HG02571 (cell line): Measurements from ENCODE around the gene TBC1D2B.
"Not testable (repeated sequence)": the region's sequence is repeated elsewhere in the genome, so short reads cannot be mapped to it uniquely, and the experiment has no call there.

Experiments
- ATAC-seq: cut with Tn5 transposase; IDR thresholded peaks from one replicate; pipeline ENCODE4 v1.9.1; 2021; ENCODE audit warnings: mild to moderate bottlenecking, moderate library complexity; ENCODE audit not compliant: unreplicated experiment

Gene TBC1D2B

DNA sequence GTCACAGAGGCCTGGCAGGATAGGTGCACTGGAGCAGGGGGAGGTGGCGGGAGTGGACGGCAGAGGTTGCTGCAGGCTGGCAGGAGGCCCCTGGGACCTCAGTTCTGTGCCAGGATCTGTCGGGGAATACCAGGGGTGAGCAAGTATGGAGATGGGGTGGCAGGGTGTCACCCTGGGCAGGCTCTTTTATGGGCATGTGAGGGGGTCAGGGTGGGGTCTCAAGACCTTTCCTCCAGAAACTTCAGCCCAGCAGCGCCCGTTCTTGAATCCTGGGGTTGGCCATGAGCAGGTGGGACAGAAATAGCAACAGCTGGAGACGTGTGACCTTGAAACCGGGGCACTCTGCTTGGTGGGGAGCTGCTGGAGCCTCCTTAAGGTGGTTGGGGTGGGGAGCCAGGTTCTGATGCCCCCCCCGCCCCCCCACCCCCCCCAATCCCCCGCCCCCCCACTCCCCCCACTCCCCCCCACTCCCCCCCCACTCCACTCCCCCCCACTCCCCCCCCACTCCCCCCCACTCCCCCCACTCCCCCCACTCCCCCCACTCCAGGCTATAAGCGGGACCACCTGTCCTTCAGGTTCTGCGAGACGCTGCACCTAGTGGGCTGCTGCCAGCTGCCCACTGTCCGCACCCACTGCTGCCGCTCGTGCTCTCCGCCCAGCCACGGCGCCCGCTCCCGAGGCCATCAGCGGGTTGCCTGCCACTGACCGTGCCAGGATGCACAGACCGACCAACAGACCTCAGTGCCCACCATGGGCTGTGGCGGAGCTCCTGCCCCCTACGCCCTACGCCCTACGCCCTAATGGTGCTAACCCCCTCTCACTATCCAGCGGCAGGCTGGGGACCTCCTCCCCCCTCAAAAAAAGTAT lies 84.9 kb downstream of the TBC1D2B start:
- no peak for ATAC-seq

DNA sequence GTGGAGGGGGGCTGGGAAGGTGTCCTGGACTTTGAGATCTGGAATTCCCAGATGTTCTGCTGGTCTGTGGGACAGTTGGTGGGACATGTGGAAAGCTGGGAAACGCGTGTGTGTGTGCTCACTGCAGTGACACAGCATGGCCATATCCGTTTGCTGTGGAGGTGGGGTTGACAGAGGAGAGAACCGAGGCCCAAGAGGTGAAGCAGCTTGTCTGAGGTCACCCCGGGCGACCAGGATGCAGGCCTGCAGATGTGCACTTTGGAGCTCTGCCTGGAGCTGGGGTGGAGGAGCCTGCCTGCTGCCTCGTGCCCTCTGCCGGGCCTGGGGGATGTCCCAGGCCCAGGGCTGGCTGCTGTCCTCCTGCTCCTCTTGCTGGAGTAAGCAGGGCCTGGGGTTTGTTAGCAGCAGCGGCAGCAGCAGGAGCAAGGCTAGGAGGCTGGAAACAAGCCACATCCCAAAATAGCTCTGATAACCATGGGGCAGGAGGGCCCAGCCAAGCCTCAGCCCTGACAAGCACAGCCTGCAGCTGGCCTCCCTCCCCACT lies 85.8 kb downstream of the TBC1D2B start:
- not testable (repeated sequence) for ATAC-seq

GRCh38 chr15:77991029-77991406 lies 86.5 kb downstream of the TBC1D2B start:
- ATAC-seq = no peak

DNA sequence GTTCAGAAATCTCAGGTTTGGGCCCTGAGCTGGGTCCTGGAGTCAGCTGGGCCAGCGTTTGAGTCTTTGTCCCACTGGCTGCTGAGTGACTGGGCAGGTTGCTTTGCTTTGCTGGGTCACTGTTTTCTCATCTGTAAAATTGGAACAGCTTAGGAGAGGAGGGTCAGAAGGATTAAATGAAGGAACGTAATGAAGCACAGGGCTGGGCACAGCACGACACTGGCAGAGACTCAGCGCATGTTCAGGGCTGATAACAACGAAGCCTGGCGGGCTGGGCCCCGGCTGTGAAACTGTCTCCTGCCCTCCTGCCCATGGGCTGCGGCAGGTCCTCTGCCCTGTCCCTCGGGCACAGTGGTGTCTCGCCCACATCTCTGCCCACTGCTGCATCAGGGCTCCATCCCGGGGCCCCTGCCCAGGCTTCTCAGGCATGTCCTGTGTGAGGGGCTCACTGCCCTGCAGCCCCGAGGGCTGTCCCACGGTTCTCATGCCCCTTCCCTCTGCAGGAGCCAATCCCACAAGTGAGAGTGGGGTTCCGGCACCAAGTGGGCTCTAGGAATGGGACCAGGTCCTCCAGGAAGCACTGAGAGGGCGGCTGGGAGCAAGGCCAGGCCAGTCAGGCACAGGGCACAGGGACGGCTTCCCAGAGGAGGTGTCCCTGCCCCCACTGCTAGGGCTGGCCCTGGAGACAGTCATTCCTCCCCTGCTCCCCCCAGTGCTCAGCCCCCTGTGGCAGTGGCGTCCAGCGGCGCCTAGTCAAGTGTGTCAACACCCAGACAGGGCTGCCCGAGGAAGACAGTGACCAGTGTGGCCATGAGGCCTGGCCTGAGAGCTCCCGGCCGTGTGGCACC lies 88.0 kb downstream of the TBC1D2B start:
- no peak for ATAC-seq

- ATAC-seq = no peak
Observed at GRCh38 chr15:77988347-77989295, 88.9 kb downstream of the TBC1D2B start.

DNA sequence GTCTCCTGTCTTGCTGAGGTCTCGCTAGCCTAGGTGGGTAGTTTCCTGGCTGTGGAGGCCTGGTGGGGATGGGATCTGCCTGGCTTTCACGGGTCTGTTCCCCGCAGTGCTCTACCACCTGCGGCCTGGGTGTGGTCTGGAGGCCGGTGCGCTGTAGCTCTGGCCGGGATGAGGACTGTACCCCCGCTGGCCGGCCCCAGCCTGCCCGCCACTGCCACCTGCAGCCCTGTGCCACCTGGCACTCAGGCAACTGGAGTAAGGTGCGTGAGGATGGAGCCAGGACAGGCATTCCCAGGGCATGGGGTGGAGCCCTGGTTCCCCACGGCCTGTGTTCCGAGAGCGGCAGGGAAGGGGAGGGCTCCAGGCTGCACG lies 89.8 kb downstream of the TBC1D2B start:
- not testable (repeated sequence) for ATAC-seq

DNA sequence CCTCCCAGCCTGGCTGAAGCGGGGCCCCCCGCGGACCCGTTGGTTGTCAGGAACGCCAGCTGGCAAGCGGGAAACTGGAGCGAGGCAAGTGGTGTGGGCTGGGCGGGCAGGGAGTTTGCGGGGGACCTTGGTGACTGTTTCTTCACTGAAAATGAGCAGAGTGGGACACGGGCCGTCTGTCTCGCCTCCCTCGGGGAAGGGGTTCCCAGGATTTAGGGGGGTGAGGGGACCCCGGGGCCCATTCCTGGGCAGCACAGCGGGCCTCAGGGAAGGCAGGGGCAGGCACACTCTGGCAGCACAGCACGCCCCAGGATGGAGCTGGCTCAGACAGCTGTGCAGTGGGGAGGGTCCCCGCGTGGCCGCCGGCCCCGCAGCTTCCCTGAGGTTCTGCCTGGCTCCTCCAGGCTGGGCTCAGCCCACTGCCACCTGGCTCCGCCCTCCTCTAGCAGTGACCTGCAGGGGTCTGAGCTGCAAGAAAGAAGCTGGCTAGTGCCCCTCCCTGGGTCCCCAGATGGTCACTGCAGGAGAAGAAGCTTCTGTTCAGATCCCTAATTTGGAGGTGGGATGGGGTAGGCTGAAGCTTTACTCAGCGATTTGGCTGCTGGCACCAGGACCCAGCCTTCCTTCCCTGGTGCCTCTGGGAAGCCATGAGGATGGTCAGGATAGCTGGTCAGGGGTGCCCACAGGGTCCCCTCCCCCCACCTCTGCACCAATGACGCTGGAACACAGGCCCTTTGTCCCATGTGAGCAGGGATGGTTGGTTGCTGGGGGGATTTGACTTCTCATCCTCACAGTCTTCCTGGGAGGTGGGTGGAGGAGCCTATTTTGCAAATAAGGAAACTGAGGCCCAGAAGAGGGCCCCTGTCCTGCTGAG lies 90.4 kb downstream of the TBC1D2B start:
- no peak for ATAC-seq

DNA sequence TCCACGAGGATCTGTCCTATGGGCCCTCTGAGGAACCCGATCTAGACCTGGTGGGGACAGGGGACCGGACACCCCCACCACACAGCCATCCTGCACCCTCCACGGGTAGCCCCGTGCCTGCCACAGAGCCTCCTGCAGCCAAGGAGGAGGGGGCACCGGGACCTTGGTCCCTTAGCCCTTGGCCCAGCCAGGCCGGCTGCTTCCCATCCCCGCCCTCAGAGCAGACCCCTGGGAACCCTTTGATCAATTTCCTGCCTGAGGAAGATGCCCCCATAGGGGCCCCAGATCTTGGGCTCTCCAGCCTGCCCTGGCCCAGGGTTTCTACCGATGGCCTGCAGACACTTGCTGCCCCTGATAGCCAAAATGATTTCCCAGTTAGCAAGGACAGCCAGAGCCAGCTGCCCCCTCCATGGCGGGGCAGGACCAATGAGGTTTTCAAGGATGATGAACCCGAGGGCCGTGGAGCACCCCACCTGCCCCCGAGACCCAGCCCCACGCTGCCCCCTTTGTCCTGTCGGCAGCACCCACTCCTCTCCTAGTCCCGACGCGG lies 91.5 kb downstream of the TBC1D2B start:
- ATAC-seq = no peak

DNA sequence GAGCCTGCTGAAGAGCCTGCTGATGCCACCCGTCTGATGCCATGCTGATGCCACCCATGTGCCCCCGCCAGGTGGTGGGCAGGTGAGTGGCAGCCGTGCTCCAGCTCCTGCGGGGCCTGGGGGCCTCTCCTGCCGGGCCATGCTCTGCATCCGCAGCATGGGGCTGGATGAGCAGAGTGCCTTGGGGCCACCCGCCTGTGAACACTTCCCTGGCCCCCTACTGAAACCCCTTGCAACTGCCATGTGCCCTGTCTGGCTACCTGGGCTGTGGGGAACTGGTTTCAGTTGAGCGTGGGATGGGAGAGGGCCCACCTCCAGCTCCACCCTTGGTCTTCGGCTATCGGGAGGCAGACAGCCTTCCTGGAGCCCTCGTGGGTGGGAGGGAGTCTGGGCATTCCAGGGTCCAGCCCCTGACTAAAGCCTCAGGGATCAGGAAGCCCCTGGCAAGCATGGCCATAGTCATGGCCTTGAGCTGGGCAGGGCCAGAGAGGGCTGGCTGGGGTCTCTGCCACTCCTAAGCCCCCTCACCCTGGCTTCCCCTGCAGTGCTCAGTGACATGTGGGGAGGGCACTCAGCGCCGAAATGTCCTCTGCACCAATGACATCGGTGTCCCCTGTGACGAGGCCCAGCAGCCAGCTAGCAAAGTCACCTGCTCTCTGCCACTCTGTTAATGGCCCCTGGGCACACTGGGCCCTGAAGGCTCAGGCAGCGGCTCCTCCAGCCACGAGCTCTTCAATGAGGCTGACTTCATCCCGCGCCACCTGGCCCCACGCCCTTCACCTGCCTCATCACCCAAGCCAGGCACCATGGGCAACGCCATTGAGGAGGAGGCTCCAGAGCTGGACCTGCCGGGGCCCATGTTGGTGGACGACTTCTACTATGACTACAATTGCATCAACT lies 92.2 kb downstream of the TBC1D2B start:
- no peak for ATAC-seq

GRCh38 chr15:77984446-77984861 lies 93.1 kb downstream of the TBC1D2B start:
- no peak for ATAC-seq

DNA sequence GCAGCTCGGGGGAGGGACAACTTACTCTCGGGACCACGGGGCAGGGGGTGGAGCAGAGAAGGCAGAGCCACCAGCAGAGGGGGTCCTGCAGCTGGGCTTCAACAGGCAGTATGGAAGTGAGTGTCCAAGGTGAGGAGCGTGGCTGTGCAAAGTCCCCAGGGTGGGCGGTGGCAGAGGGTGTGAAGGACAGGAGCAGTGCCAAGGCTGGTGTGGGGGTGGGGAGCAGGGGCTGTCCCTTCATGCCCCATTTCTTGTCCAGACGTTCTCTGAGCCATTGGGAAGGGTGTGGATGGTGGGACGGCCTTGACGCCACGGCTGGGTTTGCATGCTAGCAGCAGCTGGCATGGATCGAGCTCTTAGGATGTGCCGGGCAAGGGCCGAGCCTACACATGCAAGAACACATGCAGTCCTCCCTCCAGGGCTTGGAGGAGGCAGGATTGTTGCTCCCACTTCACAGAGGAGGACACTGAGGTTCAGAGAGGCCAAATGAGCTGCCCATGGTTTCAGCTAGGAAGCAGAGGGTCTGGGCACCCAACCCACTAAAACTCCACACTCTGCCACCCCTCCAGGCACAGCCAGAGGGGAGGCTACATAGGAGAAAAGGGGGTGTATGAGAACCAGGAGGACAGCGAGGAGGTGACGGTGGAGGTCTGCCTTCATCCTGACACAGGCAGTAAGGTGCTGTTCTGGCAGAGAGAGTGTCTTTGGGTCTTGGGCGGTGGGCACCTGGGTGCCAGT lies 93.6 kb downstream of the TBC1D2B start:
- ATAC-seq = no peak

DNA sequence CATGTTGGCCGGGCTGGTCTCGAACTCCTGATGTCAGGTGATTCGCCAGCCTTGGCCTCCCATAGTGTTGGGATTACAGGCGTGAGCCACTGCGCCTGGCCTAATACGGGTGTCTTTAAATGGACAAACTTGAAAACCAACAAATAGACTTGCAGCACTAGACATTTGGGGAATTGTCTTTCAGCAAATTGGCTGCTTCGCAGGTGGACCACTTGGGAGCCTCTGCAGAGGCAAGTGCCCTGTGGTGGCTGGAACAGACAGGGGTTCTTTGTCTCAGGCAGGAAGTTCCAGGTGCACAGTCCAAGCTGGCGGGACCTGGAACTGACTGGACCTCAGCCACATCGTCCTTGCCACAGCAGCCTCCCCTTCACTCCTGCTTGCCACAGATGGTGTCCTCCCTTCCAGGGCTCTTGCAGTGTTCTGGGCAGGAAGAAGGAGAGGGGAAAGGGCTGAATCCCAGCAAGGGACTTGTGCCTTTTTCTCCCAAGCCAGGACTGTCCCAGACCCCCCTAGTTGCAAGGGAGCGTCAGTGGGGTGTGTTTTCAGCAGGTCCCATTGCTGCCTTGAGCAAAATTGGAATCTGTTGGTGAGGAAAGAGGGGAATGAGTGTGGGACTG lies 94.3 kb downstream of the TBC1D2B start:
- no peak for ATAC-seq

DNA sequence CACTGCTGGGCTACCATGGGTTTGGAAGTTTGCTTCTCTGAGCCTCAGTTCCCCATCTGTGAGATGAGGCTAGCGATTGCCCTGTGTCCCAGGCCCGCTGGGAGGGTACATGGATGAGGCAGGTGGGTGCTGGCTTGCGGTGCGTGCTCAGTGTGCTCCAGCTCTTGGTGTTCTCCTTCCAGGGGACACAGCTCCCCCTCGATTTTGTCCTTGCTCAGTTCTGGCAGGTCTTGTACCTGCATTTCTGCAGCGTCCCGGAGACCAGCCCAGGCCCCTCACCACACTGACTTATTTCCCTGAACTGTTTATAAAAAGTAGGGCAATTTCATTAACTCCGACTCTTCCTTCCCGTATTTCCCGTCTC lies 95.4 kb downstream of the TBC1D2B start:
- no peak for ATAC-seq

DNA sequence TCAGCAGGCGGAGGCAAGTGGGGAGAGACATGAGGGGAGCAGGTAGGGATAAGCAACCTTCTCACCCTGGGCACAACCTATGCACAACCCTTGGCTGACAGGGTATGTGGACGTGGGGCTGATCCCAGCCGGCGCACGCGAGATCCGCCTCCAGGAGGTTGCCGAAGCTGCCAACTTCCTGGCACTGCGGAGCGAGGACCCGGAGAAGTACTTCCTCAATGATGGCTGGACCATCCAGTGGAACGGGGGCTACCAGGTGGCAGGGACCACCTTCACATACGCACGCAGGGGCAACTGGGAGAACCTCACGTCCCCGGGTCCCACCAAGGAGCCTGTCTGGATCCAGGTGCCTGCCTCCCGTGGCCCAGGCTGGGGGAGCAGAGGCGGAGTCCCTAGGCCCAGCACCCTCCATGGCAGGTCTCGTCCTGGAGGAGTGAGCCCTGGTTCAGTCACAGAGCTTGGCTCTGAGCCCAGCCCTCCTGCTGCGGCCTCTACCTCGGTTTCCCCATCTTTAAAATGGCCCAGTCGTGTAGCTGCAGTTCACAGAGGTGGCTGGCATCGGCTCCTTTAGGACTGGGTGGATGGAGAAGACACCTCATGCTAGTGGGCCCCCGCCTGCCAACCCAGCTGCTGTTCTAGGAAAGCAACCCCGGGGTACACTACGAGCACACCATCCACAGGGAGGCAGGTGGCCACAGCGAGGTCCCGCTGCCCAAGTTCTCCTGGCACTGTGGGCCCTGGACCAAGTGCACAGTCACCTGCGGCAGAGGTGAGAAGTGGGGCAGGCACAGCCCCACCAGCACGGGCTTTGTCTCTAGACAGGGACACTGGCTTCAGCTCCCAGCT lies 96.0 kb downstream of the TBC1D2B start:
- no peak for ATAC-seq

GRCh38 chr15:77980674-77981073 lies 96.8 kb downstream of the TBC1D2B start:
- ATAC-seq = not testable (repeated sequence)

DNA sequence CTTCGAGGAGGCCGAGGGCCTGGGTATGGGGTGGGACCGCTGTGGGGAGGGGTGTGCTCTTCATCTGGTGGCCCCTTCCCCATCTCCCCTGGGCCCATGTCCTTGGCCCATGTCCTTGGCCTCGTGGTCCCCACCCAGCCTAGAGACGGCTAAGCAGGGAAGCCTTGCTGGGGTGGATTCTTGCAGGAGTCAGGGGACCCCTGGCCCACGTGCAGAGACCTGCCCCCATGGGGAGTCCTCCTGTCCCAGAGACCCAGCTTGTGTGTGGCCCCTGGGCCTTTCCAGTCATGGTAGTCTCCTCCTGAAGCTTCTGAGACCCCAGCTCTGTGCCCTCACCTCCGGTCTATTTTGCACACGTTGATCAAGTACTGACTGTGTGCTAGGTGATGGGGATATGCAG lies 97.4 kb downstream of the TBC1D2B start:
- no peak for ATAC-seq
